ENCODE data around the gene TRPC4. TPM values are rescaled to one million over a fixed set of nuclear protein-coding genes. Genes with fewer than 3 reads are reported as not detected.

TRPC4 gene
- total and polyA plus RNA-seq, 2 donors (not counting 1 experiment from before 2014, with no cell fraction given), result not detected

GRCh38 chr13:37918116-37918714 lies 48.6 kb upstream of the TRPC4 start:
- no peaks in the 10 kb centered on the region for H3K27me3 Mint-ChIP-seq
- Histone ChIP-seq H3K4me2 (replicated peaks; ENCODE audit: low read depth, low read length, poor library complexity, severe bottlenecking) (no peak overlapping the region), H4K20me1 (ENCODE audit: control insufficient read depth, insufficient read depth, low read length, poor library complexity, severe bottlenecking) (no peaks in the 10 kb centered on the region), H2AFZ (ENCODE audit: insufficient read depth, low read depth, low read length, poor library complexity, severe bottlenecking) (no peak overlapping the region), H3K79me2 (ENCODE audit: control insufficient read depth, insufficient read depth, low read length) (no peaks in the 10 kb centered on the region), H3K9me3 (ENCODE audit: control extremely low read depth in 1 of 3, control insufficient read depth in 2 of 3, insufficient read depth in 1 of 3, low read length in 2 of 3) (no peaks in the 10 kb centered on the region), H3K4me1 (ENCODE audit: control insufficient read depth in 2 of 2, insufficient read depth in 2 of 2, low read length in 2 of 2) (no peaks in the 10 kb centered on the region), H3K27ac (ENCODE audit: low read length in 2 of 2) (no peak overlapping the region), H3K27me3 (replicated peaks in 1 of 4; ENCODE audit: control extremely low read depth in 1 of 4, control insufficient read depth in 3 of 4, insufficient read depth in 4 of 4, low read length in 3 of 4) (no peaks in the 10 kb centered on the region), H3K36me3 (replicated peaks in 1 of 2; ENCODE audit: control extremely low read depth in 1 of 2, control insufficient read depth in 1 of 2, extremely low read depth in 1 of 2, insufficient read depth in 2 of 2, low read length in 1 of 2) (no peaks in the 10 kb centered on the region), H3K4me3 (ENCODE audit: control extremely low read depth in 1 of 5, extremely low read depth in 1 of 5, insufficient read depth in 1 of 5, low read depth in 2 of 5, low read length in 4 of 5) (no peak overlapping the region), H3K9ac (ENCODE audit: low read length) (no peak overlapping the region)
- H3K4me1 Mint-ChIP-seq, result no peaks in the 10 kb centered on the region
- TF ChIP-seq EZH2 (IDR thresholded peaks at IDR 0.05; ENCODE audit: borderline replicate concordance, insufficient read depth, low read depth, low read length, poor library complexity, severe bottlenecking) (no peak), CTCF (IDR thresholded peaks at IDR 0.05) (no peak)
- CTCF ChIA-PET, result no interaction called here
- intact Hi-C loops (cut with micrococcal nuclease), result no loop called here
- ATAC-seq (ENCODE audit: low read depth) (no peak), DNase-seq (no peak)
- H3K27ac Mint-ChIP-seq, result no peak overlapping the region
- POLR2A ChIA-PET, result no interaction called here
- WGBS (ENCODE audit: insufficient coverage), result 40% methylated on average over 1 of the region's 3 CpGs
- H3K9me3 Mint-ChIP-seq (ENCODE audit: insufficient read depth), result no peaks in the 10 kb centered on the region
- H3K4me3 Mint-ChIP-seq, result no peak overlapping the region

GRCh38 chr13:37914781-37915391 lies 45.3 kb upstream of the TRPC4 start:
- no peaks in the 10 kb centered on the region for H3K4me1 ChIP-seq (ENCODE audit: control insufficient read depth in 2 of 2, insufficient read depth in 2 of 2, low read length in 2 of 2)
- H4K20me1 ChIP-seq (ENCODE audit: control insufficient read depth, insufficient read depth, low read length, poor library complexity, severe bottlenecking), result no peaks in the 10 kb centered on the region
- no peaks in the 10 kb centered on the region for H3K9me3 Mint-ChIP-seq (ENCODE audit: insufficient read depth)
- no peaks in the 10 kb centered on the region for H3K4me1 Mint-ChIP-seq
- intact Hi-C loops (cut with micrococcal nuclease), result no loop called here
- no peak overlapping the region for H3K4me3 Mint-ChIP-seq
- H3K36me3 ChIP-seq (replicated peaks in 1 of 2; ENCODE audit: control extremely low read depth in 1 of 2, control insufficient read depth in 1 of 2, extremely low read depth in 1 of 2, insufficient read depth in 2 of 2, low read length in 1 of 2), result no peaks in the 10 kb centered on the region
- ATAC-seq (ENCODE audit: low read depth) (no peak), DNase-seq (no peak)
- H3K9ac ChIP-seq (ENCODE audit: low read length), result no peak overlapping the region
- WGBS (ENCODE audit: insufficient coverage), result no CpG with 5 or more reads among the region's 2 CpGs
- H3K27me3 Mint-ChIP-seq, result no peaks in the 10 kb centered on the region
- H3K27me3 ChIP-seq (replicated peaks in 1 of 4; ENCODE audit: control extremely low read depth in 1 of 4, control insufficient read depth in 3 of 4, insufficient read depth in 4 of 4, low read length in 3 of 4), result no peaks in the 10 kb centered on the region
- H3K4me2 ChIP-seq (replicated peaks; ENCODE audit: low read depth, low read length, poor library complexity, severe bottlenecking), result no peak overlapping the region
- H3K9me3 ChIP-seq (ENCODE audit: control extremely low read depth in 1 of 3, control insufficient read depth in 2 of 3, insufficient read depth in 1 of 3, low read length in 2 of 3), result no peaks in the 10 kb centered on the region
- POLR2A ChIA-PET, result no interaction called here
- no peak for TF ChIP-seq EZH2 (IDR thresholded peaks at IDR 0.05; ENCODE audit: borderline replicate concordance, insufficient read depth, low read depth, low read length, poor library complexity, severe bottlenecking)
- TF ChIP-seq CTCF (IDR thresholded peaks at IDR 0.05), result no peak
- CTCF ChIA-PET, result no interaction called here
- H3K4me3 ChIP-seq (ENCODE audit: control extremely low read depth in 1 of 5, extremely low read depth in 1 of 5, insufficient read depth in 1 of 5, low read depth in 2 of 5, low read length in 4 of 5), result no peak overlapping the region
- no peak overlapping the region for H3K27ac ChIP-seq (ENCODE audit: low read length in 2 of 2)
- no peaks in the 10 kb centered on the region for H3K79me2 ChIP-seq (ENCODE audit: control insufficient read depth, insufficient read depth, low read length)
- H2AFZ ChIP-seq (ENCODE audit: insufficient read depth, low read depth, low read length, poor library complexity, severe bottlenecking), result no peak overlapping the region
- no peak overlapping the region for H3K27ac Mint-ChIP-seq
